Measurements from ENCODE around the gene MICAL3.
"Not testable (repeated sequence)": the region's sequence is repeated elsewhere in the genome, so short reads cannot be mapped to it uniquely, and the experiment has no call there.

MICAL3 gene

DNA sequence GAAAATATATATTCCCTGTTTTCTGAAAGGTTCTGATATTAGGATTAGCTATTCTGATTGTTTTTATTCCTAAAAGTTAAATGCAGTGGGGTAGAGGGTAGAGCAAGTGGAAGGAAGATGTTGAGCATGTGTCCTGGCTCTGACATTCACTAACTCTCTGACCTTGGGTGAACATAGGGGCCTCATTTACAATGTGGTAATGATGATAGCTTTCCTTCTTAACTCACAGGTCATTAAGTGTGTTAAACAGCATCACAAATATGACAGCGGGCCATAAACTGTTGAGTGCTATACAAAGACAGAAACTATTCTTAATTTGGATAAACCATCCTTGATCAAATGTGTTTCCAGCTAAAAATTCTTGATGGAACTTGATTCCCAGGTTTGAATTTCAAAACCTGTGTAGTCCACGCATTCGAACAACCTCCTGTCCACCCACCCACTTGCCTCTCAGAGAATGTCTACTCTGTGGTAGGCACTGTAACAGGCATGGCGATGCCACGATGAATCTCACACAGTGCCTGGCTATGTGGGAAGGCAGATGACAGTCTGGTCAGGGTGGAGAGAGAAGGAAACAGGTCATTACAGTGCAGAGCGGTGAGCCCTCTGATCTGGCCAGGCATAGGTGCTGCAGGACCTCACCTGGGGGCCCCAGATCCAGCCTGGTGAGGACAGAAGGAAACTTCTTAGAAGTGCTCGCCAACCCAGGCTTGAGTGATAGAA, 34.2 kb upstream of the MICAL3 start:
- ChIA-PET CTCF (interaction anchor here (1.0 to 1.4 kb wide), 2 partner anchors 14 to 17 kb away, joined by 3 to 8 read pairs; no protein-coding TSS in a partner anchor), POLR2A (no interaction called here)
- DNase-seq (ENCODE audit: extremely low spot score), result no peak
- TF ChIP-seq SUZ12 (IDR thresholded peaks at IDR 0.05), result no peak
- no peak for TF ChIP-seq L3MBTL2 (conservative IDR thresholded peaks at IDR 0.05)
- TF ChIP-seq, protein P1, sequence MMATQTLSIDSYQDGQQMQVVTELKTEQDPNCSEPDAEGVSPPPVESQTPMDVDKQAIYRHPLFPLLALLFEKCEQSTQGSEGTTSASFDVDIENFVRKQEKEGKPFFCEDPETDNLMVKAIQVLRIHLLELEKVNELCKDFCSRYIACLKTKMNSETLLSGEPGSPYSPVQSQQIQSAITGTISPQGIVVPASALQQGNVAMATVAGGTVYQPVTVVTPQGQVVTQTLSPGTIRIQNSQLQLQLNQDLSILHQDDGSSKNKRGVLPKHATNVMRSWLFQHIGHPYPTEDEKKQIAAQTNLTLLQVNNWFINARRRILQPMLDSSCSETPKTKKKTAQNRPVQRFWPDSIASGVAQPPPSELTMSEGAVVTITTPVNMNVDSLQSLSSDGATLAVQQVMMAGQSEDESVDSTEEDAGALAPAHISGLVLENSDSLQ (IDR thresholded peaks at IDR 0.05), result no peak
- no peak for TF ChIP-seq BHLHE40 (IDR thresholded peaks at IDR 0.05; ENCODE audit: borderline replicate concordance)
- TF ChIP-seq LEF1 (IDR thresholded peaks at IDR 0.05; ENCODE audit: borderline replicate concordance), result no peak
- no peak for TF ChIP-seq FOXM1 (IDR thresholded peaks at IDR 0.05; ENCODE audit: borderline replicate concordance)
- no peak for TF ChIP-seq ARNT (IDR thresholded peaks at IDR 0.05)
- TF ChIP-seq ELF4 (IDR thresholded peaks at IDR 0.05), result no peak
- no peak for TF ChIP-seq ZNF384 (IDR thresholded peaks at IDR 0.05)

DNA sequence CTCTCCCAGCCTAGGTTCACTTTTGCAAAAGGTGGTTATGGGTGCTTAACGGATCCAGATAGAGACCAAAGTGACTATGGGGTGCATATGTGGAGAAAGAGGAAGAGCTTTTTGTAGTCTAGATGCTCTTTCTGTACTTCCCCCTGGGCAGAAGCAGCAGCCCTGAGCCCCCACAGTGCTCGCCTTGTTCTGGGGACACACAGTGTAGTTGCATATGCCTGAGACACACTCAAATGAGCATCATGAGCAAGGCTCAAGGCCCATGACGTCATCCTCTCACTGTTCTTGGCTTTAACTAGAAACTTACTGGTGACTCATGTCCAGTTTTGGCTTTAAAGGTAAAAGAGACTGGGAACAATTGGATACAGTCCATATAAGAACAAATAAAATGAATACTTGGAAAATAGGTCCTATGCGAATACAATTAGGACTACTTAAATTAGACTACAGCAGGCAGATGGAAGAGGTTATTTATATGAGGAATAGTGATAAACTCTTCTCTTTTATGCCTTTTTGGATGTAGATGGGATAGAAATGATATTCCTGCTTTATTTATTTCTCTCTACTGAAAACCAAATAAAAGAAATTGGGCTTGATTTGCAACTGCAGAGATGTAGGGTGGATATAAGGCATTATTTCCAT, 33.3 kb upstream of the MICAL3 start:
- CTCF ChIA-PET, result interaction anchor here (1.0 to 2.2 kb wide), 3 partner anchors 14 to 18 kb away, joined by 3 to 8 read pairs (median 8); no protein-coding TSS in a partner anchor
- POLR2A ChIA-PET, result interaction anchor here (0.7 kb wide), 1 partner anchor 14 kb away, joined by 4 read pairs; no protein-coding TSS in a partner anchor
- no peak for DNase-seq (ENCODE audit: extremely low spot score)
- TF ChIP-seq SP1 (IDR thresholded peaks at IDR 0.05) (no peak), ZNF384 (IDR thresholded peaks at IDR 0.05) (no peak), ELF4 (IDR thresholded peaks at IDR 0.05) (no peak), CTBP1 (IDR thresholded peaks at IDR 0.05; ENCODE audit: borderline replicate concordance) (no peak), SUZ12 (IDR thresholded peaks at IDR 0.05) (no peak), NFRKB (IDR thresholded peaks at IDR 0.05) (no peak), FOXK2 (IDR thresholded peaks at IDR 0.05) (no peak), HDGF (IDR thresholded peaks at IDR 0.05; ENCODE audit: borderline replicate concordance) (no peak), ARNT (IDR thresholded peaks at IDR 0.05) (no peak), BHLHE40 (IDR thresholded peaks at IDR 0.05; ENCODE audit: borderline replicate concordance) (no peak), L3MBTL2 (conservative IDR thresholded peaks at IDR 0.05) (no peak), LEF1 (IDR thresholded peaks at IDR 0.05; ENCODE audit: borderline replicate concordance) (no peak), FOXM1 (IDR thresholded peaks at IDR 0.05; ENCODE audit: borderline replicate concordance) (no peak)
- TF ChIP-seq, protein P1 (IDR thresholded peaks at IDR 0.05), result no peak

DNA sequence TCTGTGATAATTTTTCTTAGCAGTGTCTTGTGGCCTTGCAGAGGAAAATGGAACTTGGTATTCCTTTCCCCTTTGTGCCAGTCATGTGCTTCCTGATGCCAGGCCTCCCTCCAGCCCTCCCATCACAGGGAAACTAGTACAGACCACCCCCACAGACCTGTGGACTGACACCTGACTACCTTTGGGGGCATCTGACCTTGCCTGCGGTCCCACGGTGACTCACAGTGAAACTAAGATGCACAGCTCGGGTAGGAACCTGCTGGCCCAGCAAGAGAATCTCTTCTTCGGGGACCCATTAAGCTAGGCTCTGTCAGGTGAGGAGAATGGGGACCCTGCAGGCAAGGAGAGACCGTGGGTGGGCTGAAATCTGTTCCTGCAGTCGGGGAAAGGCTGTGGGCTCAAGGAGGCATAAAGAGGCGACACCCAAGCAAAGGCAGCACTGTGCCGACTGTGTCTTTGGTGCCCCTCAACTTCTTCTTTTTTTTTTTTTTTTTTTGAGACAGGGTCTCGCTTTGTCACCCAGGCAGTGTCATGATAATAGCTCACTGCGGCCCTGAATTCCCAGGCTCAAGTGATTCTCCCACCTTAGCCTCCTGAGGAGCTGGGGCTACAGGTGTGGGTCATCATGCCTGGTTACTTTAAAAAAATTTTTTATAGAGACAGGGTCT, 32.6 kb upstream of the MICAL3 start:
- no peak for DNase-seq (ENCODE audit: extremely low spot score)
- TF ChIP-seq FOXK2 (IDR thresholded peaks at IDR 0.05) (no peak), L3MBTL2 (conservative IDR thresholded peaks at IDR 0.05) (no peak)
- CTCF ChIA-PET, result interaction anchor here (0.6 to 2.2 kb wide), 5 partner anchors 19 to 231 kb away, joined by 3 to 8 read pairs (median 3); no protein-coding TSS in a partner anchor
- POLR2A ChIA-PET, result interaction anchor here (0.7 to 1.3 kb wide), 2 partner anchors 15 to 21 kb away, joined by 4 read pairs; partner anchors contain the start of gene PEX26

DNA sequence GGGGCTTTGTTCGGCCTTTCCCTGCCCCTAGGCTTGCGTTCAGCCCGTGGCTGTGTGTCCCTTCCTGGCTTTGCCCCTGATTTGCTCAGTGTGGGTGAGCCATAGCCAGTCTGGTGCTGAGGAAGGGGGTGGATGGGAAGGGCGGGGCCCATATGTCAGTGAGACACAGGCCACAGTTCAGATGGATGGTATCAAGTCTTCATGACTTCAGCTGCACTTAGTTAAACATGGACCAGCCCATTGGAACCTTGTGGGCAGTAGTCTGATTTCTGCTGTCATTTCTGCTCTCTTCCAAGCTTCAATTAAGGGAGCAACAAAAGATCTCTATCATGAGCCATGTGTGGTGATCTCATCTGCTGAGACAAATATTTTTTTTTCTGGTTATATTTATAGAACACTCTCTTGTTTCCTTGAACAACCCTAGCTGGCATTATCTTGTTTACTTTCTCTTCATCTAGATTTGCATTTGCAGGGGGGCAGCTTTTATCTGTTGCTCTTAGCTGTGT, 31.9 kb upstream of the MICAL3 start:
- ChIA-PET POLR2A (interaction anchor here (0.7 to 1.3 kb wide), 2 partner anchors 21 to 33 kb away, joined by 4 read pairs; partner anchors contain the start of gene PEX26), CTCF (interaction anchor here (0.6 to 2.2 kb wide), 4 partner anchors 20 to 226 kb away, joined by 3 to 8 read pairs (median 4); no protein-coding TSS in a partner anchor)
- no peak for DNase-seq (ENCODE audit: extremely low spot score)
- TF ChIP-seq ARNT (IDR thresholded peaks at IDR 0.05) (no peak), SUZ12 (IDR thresholded peaks at IDR 0.05) (no peak), FOXM1 (IDR thresholded peaks at IDR 0.05; ENCODE audit: borderline replicate concordance) (no peak), CTBP1 (IDR thresholded peaks at IDR 0.05; ENCODE audit: borderline replicate concordance) (no peak), BHLHE40 (IDR thresholded peaks at IDR 0.05; ENCODE audit: borderline replicate concordance) (no peak), HDGF (IDR thresholded peaks at IDR 0.05; ENCODE audit: borderline replicate concordance) (no peak), FOXA1 (IDR thresholded peaks at IDR 0.05) (no peak), ELF4 (IDR thresholded peaks at IDR 0.05) (no peak)
- TF ChIP-seq, protein P1 (IDR thresholded peaks at IDR 0.05), result no peak

DNA sequence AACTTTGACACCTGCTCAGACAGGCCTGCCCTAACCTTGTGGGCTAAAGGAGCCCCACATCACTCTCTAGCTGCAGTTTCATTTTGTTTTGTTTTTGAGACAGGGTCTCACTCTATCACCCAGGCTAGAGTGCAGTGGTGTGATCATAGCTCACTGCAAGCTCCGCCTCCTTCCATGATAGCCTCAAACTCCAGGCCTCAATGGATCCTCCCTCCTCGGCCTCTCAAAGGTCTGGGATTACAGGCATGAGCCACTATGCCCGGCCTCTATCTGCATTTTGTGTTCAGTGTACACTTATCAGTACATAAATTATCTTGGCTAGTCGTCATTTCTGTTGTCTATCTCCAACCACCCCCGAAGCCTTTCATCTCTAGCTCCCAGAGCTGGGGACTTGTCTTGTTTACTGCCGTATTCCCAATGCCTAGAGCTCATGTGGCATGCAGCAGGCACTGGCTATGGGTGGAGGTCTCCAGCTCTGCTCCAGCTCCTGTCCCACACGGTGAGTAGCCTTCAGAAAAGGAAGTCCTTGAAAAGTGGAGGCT, 31.3 kb upstream of the MICAL3 start:
- CTCF ChIA-PET, result interaction anchor here (1.4 to 2.2 kb wide), 2 partner anchors 20 to 225 kb away, joined by 5 to 8 read pairs; no protein-coding TSS in a partner anchor

DNA sequence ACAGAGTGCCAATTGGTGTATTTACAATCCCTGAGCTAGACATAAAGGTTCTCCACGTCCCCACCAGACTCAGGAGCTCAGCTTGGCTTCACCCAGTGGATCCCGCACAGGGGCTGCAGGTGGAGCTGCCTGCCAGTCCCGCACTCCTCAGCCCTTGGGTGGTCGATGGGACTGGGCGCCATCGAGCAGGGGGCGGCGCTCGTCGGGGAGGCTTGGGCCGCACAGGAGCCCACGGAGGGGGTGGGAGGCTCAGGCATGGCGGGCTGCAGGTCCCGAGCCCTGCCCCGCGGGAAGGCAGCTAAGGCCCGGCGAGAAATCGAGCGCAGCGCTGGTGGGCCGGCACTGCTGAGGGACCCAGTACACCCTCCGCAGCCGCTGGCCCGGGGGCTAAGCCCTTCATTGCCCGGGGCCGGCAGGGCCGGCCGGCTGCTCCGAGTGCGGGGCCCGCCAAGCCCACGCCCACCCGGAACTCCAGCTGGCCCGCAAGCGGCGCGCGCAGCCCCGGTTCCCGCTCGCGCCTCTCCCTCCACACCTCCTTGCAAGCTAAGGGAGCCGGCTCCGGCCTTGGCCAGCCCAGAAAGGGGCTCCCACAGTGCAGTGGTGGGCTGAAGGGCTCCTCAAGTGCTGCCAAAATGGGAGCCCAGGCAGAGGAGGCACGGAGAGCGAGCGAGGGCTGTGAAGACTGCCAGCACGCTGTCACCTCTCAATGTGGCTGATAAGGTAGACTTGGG, 29.0 kb upstream of the MICAL3 start:
- POLR2A ChIA-PET; CTCF ChIA-PET; DNase-seq (ENCODE audit: extremely low spot score): not testable (repeated sequence)

More for the DNA sequence above, 31.3 kb upstream of the MICAL3 start:
- DNase-seq (ENCODE audit: extremely low spot score), result no peak
- POLR2A ChIA-PET, result interaction anchor here (0.7 to 1.3 kb wide), 2 partner anchors 22 to 32 kb away, joined by 4 read pairs; partner anchors contain the start of gene PEX26
- TF ChIP-seq TARDBP (IDR thresholded peaks at IDR 0.05) (no peak), ARNT (IDR thresholded peaks at IDR 0.05) (no peak), L3MBTL2 (conservative IDR thresholded peaks at IDR 0.05) (no peak), SUZ12 (IDR thresholded peaks at IDR 0.05) (no peak), ZNF384 (IDR thresholded peaks at IDR 0.05) (no peak), FOXK2 (IDR thresholded peaks at IDR 0.05) (no peak), FOXA1 (IDR thresholded peaks at IDR 0.05) (no peak), SP1 (IDR thresholded peaks at IDR 0.05) (no peak), NFRKB (IDR thresholded peaks at IDR 0.05) (no peak), ELF4 (IDR thresholded peaks at IDR 0.05) (no peak), FOXM1 (IDR thresholded peaks at IDR 0.05; ENCODE audit: borderline replicate concordance) (no peak), BHLHE40 (IDR thresholded peaks at IDR 0.05; ENCODE audit: borderline replicate concordance) (no peak), CTBP1 (IDR thresholded peaks at IDR 0.05; ENCODE audit: borderline replicate concordance) (no peak), HDGF (IDR thresholded peaks at IDR 0.05; ENCODE audit: borderline replicate concordance) (no peak), LEF1 (IDR thresholded peaks at IDR 0.05; ENCODE audit: borderline replicate concordance) (no peak)
- TF ChIP-seq, protein P1 (IDR thresholded peaks at IDR 0.05), result no peak

DNA sequence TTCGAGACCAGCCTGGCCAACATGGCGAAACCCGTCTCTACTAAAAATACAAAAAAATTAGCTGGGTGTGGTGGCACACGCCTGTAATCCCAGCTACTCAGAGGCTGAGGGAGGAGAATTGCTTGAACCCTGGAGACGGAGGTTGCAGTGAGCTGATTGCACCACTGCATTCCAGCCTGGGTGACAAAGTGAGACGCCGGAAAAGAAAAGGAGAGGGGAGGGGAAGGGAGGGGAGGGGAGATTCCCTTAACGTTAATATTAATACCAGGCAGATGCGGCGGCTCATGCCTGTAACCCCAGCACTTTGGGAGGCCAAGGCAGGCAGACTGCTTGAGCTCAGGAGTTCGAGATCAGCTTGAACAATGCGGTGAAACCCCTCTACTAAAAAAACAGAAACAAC, 26.8 kb upstream of the MICAL3 start:
- CTCF ChIA-PET; POLR2A ChIA-PET; DNase-seq (ENCODE audit: extremely low spot score): not testable (repeated sequence)
